ENCODE measurements around the gene TUFT1.

TUFT1 gene

GRCh38 chr1:151512801-151513625, 27.1 kb upstream of the TUFT1 start:
- no peak for TF ChIP-seq CTCF (IDR thresholded peaks at IDR 0.05; ENCODE audit: low read depth, low read length)
- no peak for DNase-seq (ENCODE audit: extremely low read depth, low read depth)

- TF ChIP-seq CTCF (IDR thresholded peaks at IDR 0.05; ENCODE audit: low read depth, low read length) = no peak
- no peak for DNase-seq (ENCODE audit: extremely low read depth, low read depth)
Observed at GRCh38 chr1:151513626-151514121, 26.4 kb upstream of the TUFT1 start.

- TF ChIP-seq CTCF (IDR thresholded peaks at IDR 0.05; ENCODE audit: low read depth, low read length) = no peak
Observed at GRCh38 chr1:151514366-151514765, 25.7 kb upstream of the TUFT1 start.

GRCh38 chr1:151515265-151515664, 24.8 kb upstream of the TUFT1 start:
- no peak for TF ChIP-seq CTCF (IDR thresholded peaks at IDR 0.05; ENCODE audit: low read depth, low read length)
- no peak for DNase-seq (ENCODE audit: extremely low read depth, low read depth)

More at GRCh38 chr1:151514366-151514765, 25.7 kb upstream of the TUFT1 start:
- no peak for DNase-seq (ENCODE audit: extremely low read depth, low read depth)

GRCh38 chr1:151516031-151516511, 24.0 kb upstream of the TUFT1 start:
- DNase-seq (ENCODE audit: extremely low read depth, low read depth) = no peak
- TF ChIP-seq CTCF (IDR thresholded peaks at IDR 0.05; ENCODE audit: low read depth, low read length) = no peak

GRCh38 chr1:151518431-151518830, 21.7 kb upstream of the TUFT1 start:
- no peak for TF ChIP-seq CTCF (IDR thresholded peaks at IDR 0.05; ENCODE audit: low read depth, low read length)
- DNase-seq (ENCODE audit: extremely low read depth, low read depth) = no peak

- TF ChIP-seq CTCF (IDR thresholded peaks at IDR 0.05; ENCODE audit: low read depth, low read length) = no peak
- no peak for DNase-seq (ENCODE audit: extremely low read depth, low read depth)
Observed at GRCh38 chr1:151518936-151519335, 21.2 kb upstream of the TUFT1 start.

All from AG09319 (cell line).